ACC112 (cell line): Measurements from ENCODE around the gene PRKCE.
A peak's percentile ranks its signal among the peaks of the same experiment; 100 is the strongest.
"Not testable (repeated sequence)": the region's sequence is repeated elsewhere in the genome, so short reads cannot be mapped to it uniquely, and the experiment has no call there.

ENCODE experiments used
- H2AFZ ChIP-seq: fragments of 200-600 bp; sonication (generic); one replicate; pipeline ENCODE4 v1.6.0; 2017; ENCODE audit warnings: antibody characterized with exemption, low read length; ENCODE audit not compliant: unreplicated experiment
- H3K27ac ChIP-seq: fragments of 200-600 bp; sonication (generic); 2 replicates; pipeline ENCODE4 v1.5.1; 2014; ENCODE audit warnings: low read depth, mild to moderate bottlenecking, antibody characterized with exemption, low read length, moderate library complexity
- H3K27me3 ChIP-seq: fragments of 200-600 bp; sonication (generic); 2 replicates; pipeline ENCODE4 v1.6.1; 2014; ENCODE audit warnings: mild to moderate bottlenecking, antibody characterized with exemption, low read length, moderate library complexity, mixed read lengths; ENCODE audit not compliant: insufficient read depth
- H3K36me3 ChIP-seq: fragments of 200-600 bp; sonication (generic); 2 replicates; pipeline ENCODE4 v1.6.1; 2016; ENCODE audit warnings: mild to moderate bottlenecking, antibody characterized with exemption, low read length, moderate library complexity, mixed read lengths; ENCODE audit not compliant: insufficient read depth
- H3K4me1 ChIP-seq: fragments of 200-600 bp; sonication (generic); one replicate; pipeline ENCODE4 v1.6.1; 2016; ENCODE audit warnings: low read length, mixed read lengths; ENCODE audit not compliant: insufficient read depth, unreplicated experiment, control insufficient read depth
- H3K4me3 ChIP-seq: fragments of 200-600 bp; sonication (generic); 2 replicates; pipeline ENCODE4 v1.5.1; 2014; ENCODE audit warnings: mild to moderate bottlenecking, low read depth, low read length
- H3K79me2 ChIP-seq: fragments of 200-600 bp; sonication (generic); one replicate; pipeline ENCODE4 v1.6.0; 2016; ENCODE audit warnings: low read length; ENCODE audit not compliant: control insufficient read depth, unreplicated experiment, insufficient read depth

The PRKCE gene

GRCh38 chr2:46208766-46209165, 557.3 kb downstream of the PRKCE start:
- H3K79me2 ChIP-seq: no peaks in the 10 kb centered on the region
- no peak overlapping the region for H2AFZ ChIP-seq
- no peak overlapping the region for H3K4me3 ChIP-seq
- no peaks in the 10 kb centered on the region for H3K36me3 ChIP-seq
- no peaks in the 10 kb centered on the region for H3K4me1 ChIP-seq
- H3K27ac ChIP-seq: no peak overlapping the region
- no peaks in the 10 kb centered on the region for H3K27me3 ChIP-seq

DNA sequence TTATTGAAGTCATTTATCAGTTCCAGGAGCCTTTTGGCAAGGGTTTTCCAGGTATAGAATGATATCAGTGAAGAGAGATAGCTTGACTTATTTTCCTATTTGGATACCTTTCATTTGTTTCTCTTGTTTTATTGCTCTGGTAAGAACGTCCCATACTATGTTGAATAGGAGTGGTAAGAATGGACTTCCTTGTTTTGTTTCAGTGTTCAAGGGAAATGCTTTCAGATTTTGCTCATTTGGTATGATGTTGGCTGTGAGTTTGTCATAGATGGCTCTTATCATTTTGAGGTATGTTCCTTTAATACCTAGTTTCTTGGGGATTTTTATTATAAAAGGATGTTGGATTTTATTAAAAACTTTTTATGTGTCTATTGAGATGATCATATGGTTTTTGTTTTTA, 558.6 kb downstream of the PRKCE start:
- Histone ChIP-seq H3K4me1 (no peaks in the 10 kb centered on the region), H3K27me3 (no peaks in the 10 kb centered on the region), H3K79me2 (no peaks in the 10 kb centered on the region), H2AFZ (no peak overlapping the region), H3K4me3 (no peak overlapping the region), H3K27ac (no peak overlapping the region), H3K36me3 (no peaks in the 10 kb centered on the region)

DNA sequence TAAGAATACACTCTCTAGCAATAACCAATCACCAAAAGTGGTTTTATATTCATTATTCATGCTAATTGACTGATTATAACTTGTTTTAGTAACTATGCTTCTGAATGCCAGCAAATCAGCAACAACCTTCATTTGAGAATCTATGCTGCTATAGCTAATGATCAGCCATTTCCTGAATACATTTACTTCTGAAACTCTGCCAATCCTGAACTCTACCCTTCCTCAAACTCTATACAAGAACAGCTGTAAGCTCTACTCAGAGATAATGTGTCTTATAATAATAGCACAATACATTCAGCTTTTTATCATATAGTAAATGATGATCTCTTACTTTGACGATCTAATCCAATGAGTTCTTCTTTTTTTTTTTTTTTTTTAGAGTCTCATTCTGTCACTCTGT, 560.0 kb downstream of the PRKCE start:
- Histone ChIP-seq H3K36me3 (no peaks in the 10 kb centered on the region), H2AFZ (no peak overlapping the region)

DNA sequence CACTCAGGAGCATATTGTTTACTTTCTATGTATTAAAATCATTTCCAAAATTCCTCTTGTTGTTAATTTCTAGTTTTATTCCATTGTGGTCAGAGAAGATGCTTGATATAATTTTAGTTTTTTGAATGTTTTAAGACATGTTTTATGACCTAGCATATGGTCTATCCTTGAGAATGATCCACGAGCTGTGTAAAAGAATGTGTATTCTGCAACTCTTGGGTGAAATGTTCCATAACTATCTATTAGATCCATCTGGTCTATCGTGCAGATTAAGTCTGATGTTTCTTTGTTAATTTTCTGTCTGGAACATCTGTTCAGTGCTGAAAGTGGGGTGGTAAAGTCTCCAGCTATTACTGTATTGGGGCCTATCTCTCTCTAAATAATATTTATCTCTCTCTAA, 562.4 kb downstream of the PRKCE start:
- Histone ChIP-seq H3K27ac (no peak overlapping the region), H3K79me2 (no peaks in the 10 kb centered on the region), H3K4me1 (peaks cover 11% of the 10 kb centered on the region), H3K27me3 (no peaks in the 10 kb centered on the region), H3K36me3 (no peaks in the 10 kb centered on the region), H2AFZ (no peak overlapping the region), H3K4me3 (no peak overlapping the region)

More for the DNA sequence above, 560.0 kb downstream of the PRKCE start:
- H3K4me1 ChIP-seq: peaks cover 7% of the 10 kb centered on the region
- H3K27me3 ChIP-seq: no peaks in the 10 kb centered on the region
- H3K79me2 ChIP-seq: no peaks in the 10 kb centered on the region
- no peak overlapping the region for H3K4me3 ChIP-seq
- H3K27ac ChIP-seq: no peak overlapping the region

DNA sequence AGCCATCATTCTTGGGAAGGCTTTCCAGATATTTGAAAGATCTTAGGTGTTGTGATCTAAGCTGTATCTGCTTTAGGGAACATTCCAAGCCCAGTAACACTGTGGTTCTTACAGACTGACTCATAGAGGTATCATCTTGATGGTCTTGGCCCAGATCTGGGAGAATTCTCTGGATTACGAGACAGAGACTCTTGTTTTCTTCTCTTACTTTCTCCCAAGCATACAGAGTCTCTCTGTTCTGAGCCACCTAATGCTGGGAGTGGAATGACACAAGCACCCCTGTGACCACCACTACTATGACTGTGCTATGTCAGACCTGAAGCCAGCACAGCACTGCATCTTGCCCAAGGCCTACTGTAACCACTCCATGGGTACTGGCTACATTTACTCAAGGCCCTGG, 564.7 kb downstream of the PRKCE start:
- H3K27me3 ChIP-seq: no peaks in the 10 kb centered on the region
- no peak overlapping the region for H2AFZ ChIP-seq
- H3K4me3 ChIP-seq: no peak overlapping the region
- peak overlapping the region; percentile 21; the same call in 1 of the 2 replicates for H3K27ac ChIP-seq
- H3K36me3 ChIP-seq: no peaks in the 10 kb centered on the region
- H3K79me2 ChIP-seq: no peaks in the 10 kb centered on the region
- H3K4me1 ChIP-seq: peaks cover 11% of the 10 kb centered on the region

- H3K4me3 ChIP-seq, H2AFZ ChIP-seq, H3K36me3 ChIP-seq, H3K27me3 ChIP-seq, H3K79me2 ChIP-seq: not testable (repeated sequence)
- peaks cover 18% of the 10 kb centered on the region for H3K4me1 ChIP-seq
- H3K27ac ChIP-seq: peak overlapping the region; percentile 95; the same call in 1 of the 2 replicates
Measured at GRCh38 chr2:46223514-46223913, 572.0 kb downstream of the PRKCE start.

DNA sequence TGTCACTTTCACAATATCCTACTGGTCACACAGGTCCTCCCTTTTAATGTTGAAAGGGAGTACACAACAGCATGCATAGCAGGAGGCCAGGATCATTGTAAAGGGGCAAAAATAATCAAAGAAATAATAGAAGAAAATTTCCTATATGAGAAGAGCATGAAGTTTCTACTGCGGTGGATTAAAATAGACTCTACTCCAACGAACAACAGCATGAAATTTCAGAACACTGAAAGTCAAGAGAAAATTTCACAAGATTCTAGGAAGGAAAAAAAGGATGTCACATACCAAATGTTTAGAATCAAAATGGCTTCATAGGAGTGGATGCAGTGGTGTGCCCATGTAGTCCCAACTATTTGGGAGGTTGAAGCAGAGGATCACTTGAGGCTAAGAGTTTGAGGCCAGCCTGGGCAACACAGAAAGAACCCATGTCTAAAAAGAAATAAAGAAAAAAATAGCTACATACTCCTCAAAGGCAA, 573.7 kb downstream of the PRKCE start:
- no peak overlapping the region for H3K4me3 ChIP-seq
- peak overlapping the region; percentile 95 for H3K27ac ChIP-seq
- no peaks in the 10 kb centered on the region for H3K79me2 ChIP-seq

DNA sequence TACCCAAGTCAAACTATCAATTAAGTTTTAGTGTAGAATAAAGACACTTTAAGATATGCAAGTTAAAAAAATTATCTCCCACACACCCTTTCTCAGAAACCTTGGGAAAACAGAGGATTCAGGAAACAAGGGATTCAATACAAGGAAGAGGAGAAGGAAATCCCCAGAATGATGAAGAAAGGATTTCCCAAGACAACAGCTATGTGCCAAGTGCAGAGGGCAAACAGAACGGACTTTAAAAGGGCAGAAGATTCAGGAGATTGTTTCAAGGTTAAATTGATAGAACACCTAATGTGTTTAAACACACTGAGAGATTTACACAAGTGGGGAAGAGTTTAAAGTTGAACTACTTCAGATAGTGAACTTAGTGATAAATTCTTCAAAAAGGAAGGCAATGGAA, 574.3 kb downstream of the PRKCE start:
- Histone ChIP-seq H2AFZ (peak overlapping the region; percentile 21), H3K79me2 (no peaks in the 10 kb centered on the region), H3K27me3 (no peaks in the 10 kb centered on the region), H3K36me3 (no peaks in the 10 kb centered on the region), H3K4me3 (no peak overlapping the region), H3K4me1 (peaks cover 18% of the 10 kb centered on the region), H3K27ac (peak overlapping the region; percentile 95)

More for the DNA sequence above, 573.7 kb downstream of the PRKCE start:
- Histone ChIP-seq H3K36me3 (no peaks in the 10 kb centered on the region), H3K27me3 (no peaks in the 10 kb centered on the region), H3K4me1 (peaks cover 18% of the 10 kb centered on the region), H2AFZ (no peak overlapping the region)

DNA sequence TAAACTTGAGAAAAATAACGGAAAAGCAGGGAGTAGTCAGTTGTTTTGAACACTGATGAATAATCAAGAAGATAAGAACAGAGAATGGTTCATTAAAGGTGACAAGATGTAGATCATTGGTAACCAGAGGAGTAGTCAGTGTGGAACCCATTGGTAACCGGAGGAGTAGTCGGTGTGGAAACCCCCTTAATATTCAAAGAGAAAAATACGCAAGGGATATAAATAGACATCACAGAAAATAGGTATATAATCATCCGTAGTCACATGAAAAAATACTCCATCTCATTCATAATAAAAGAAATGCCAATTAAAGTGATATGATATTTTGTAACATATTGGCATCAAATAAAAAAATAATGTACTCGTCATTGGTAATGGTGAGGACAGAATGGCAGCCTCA, 575.1 kb downstream of the PRKCE start:
- H3K4me1 ChIP-seq: peaks cover 18% of the 10 kb centered on the region
- no peaks in the 10 kb centered on the region for H3K36me3 ChIP-seq
- no peaks in the 10 kb centered on the region for H3K79me2 ChIP-seq
- H3K27me3 ChIP-seq: no peaks in the 10 kb centered on the region
- H3K4me3 ChIP-seq: no peak overlapping the region
- H2AFZ ChIP-seq: no peak overlapping the region
- H3K27ac ChIP-seq: no peak overlapping the region

- no peak overlapping the region for H3K4me3 ChIP-seq
- no peak overlapping the region for H3K27ac ChIP-seq
- H3K27me3 ChIP-seq: no peaks in the 10 kb centered on the region
- no peaks in the 10 kb centered on the region for H3K79me2 ChIP-seq
- no peaks in the 10 kb centered on the region for H3K36me3 ChIP-seq
- peaks cover 18% of the 10 kb centered on the region for H3K4me1 ChIP-seq
- no peak overlapping the region for H2AFZ ChIP-seq
Measured at GRCh38 chr2:46227022-46227421, 575.5 kb downstream of the PRKCE start.

- no peak overlapping the region for H3K27ac ChIP-seq
- no peaks in the 10 kb centered on the region for H3K27me3 ChIP-seq
- no peak overlapping the region for H2AFZ ChIP-seq
- no peaks in the 10 kb centered on the region for H3K79me2 ChIP-seq
- peaks cover 18% of the 10 kb centered on the region for H3K4me1 ChIP-seq
- H3K36me3 ChIP-seq: no peaks in the 10 kb centered on the region
- H3K4me3 ChIP-seq: no peak overlapping the region
Measured at GRCh38 chr2:46227674-46228289, 576.3 kb downstream of the PRKCE start.
